DMS153 (cell line): ENCODE results near the gene PSMB3.
"Not testable (repeated sequence)": the region's sequence is repeated elsewhere in the genome, so short reads cannot be mapped to it uniquely, and the experiment has no call there.

Experiments used
- DNase-seq: peaks from one replicate; lab custom pipeline; 2025; lab: John Stamatoyannopoulos, UW

PSMB3 gene

DNA sequence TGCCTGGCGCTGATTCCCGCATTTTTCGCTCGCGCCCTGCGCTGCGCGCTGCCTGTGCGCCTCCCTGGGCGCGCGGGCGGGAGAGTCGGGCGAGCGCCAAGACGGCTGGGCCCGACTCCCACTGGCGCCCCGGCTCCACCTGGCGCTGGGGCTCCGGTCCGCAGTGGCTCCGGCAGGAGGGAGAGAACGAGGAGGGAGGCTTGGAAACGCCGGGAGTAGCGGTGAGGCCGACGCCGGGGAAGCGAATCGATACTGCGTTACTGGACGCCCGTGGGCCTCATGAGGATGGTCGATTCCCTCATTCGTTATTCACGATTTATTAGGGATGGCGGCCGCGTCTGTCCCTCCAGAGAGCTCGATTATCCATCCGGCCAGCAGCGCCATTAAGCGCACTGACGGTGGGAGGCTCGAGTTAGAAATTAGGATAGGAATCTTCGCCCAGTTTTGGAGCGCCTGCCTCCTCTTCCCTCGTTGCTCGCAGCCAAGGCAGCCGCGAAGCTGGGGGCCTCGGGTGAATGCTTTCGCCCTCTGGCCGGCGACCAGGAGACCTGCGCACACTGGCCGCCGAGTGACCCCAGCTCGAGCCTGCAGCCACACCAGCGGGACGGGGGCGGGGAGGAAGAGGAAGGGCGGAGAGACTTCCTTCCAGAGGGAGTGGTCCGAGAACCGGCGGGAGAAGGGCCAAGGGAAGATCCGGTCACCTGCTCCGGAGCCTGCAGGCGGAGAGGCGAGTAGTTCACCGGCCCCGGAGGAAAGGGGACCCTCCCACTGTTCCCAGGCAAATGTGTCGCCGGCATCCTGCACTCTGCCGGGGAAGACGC lies 3.1 kb upstream of the PSMB3 start:
- peak; percentile 40 for DNase-seq

GRCh38 chr17:38750044-38750311 lies 2.6 kb upstream of the PSMB3 start:
- no peak for DNase-seq

GRCh38 chr17:38750312-38751121 lies 2.0 kb upstream of the PSMB3 start:
- peak; percentile 31 for DNase-seq

GRCh38 chr17:38751144-38751807 lies 1.3 kb upstream of the PSMB3 start:
- DNase-seq: no peak

DNA sequence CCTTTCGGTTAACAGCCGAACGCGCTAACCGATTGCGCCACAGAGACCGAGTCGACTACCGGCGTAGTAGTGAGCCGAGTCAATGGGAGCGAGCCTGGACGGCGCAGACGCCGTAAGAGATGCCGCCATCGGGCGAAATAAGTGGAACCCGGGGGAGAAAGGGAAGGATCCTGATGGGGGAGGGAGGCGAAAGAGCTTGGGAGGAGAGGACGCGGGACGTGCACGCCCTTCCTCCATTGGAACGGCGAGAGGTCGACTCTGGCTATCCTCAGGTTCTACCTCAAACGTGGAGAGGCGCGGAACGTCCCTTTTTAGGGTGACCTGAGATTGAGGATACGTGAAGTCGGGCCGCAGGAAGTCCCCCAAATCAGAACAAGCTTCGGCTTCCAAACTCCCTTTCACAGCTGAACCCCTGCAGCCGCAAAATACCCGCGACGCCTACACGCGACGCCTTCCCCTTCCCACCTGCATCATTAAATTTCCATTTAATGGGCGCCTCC lies 683 bp upstream of the PSMB3 start:
- DNase-seq: peak; percentile 86

- no peak for DNase-seq
These were observed 548 bp downstream of the PSMB3 start for GRCh38 chr17:38753071-38753506.

GRCh38 chr17:38761612-38762011 lies 9.1 kb downstream of the PSMB3 start:
- no peak for DNase-seq

- DNase-seq: no peak
These were observed 9.7 kb downstream of the PSMB3 start for GRCh38 chr17:38762231-38762630.

- DNase-seq: no peak
These were observed 13.8 kb downstream of the PSMB3 start for GRCh38 chr17:38766341-38766740.

- DNase-seq: no peak
These were observed 15.9 kb downstream of the PSMB3 start for GRCh38 chr17:38768417-38768816.

- no peak for DNase-seq
These were observed 20.7 kb downstream of the PSMB3 start for GRCh38 chr17:38773258-38773657.

GRCh38 chr17:38777641-38778250 lies 25.2 kb downstream of the PSMB3 start:
- DNase-seq: no peak

DNA sequence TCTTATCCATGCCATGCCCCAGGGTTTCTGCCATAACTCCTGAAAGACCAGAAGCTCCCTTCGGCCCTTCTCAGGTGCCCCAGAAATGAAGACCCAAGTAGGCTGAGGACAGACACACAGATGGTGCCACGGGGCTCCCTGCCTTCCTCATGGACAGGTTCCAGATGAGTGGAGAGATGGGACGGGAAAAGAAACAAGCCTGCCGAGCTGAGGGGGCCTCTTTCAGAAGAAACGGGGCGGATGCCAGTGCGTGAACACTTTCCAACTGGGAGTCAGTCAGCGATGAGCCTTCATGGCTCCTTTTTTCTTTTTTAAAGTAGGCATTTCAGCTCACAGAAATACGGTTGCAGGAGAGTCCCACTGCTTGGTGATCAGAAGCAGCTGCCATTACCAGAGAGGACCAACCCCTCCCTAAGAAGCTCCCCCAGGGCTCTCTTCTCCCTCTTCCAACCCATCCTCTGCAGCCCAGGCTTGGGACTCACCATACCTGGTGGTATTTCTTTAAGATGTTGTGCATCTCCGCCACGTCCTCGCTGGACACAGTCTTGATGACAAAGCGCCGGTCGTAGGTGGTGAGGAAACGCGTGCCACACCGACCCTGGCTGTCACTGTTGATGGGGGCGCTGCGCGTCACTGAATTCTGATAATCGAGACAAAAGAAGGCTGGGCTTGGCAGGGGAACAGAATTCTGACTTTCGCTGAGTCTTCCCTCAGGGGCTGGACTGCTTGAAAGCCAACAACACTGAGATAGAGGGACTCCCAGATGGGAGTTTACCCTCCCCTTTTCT lies 27.6 kb downstream of the PSMB3 start:
- DNase-seq: no peak

GRCh38 chr17:38783227-38783626 lies 30.7 kb downstream of the PSMB3 start:
- DNase-seq: no peak

- DNase-seq: no peak
These were observed 33.8 kb downstream of the PSMB3 start for GRCh38 chr17:38786372-38786771.

DNA sequence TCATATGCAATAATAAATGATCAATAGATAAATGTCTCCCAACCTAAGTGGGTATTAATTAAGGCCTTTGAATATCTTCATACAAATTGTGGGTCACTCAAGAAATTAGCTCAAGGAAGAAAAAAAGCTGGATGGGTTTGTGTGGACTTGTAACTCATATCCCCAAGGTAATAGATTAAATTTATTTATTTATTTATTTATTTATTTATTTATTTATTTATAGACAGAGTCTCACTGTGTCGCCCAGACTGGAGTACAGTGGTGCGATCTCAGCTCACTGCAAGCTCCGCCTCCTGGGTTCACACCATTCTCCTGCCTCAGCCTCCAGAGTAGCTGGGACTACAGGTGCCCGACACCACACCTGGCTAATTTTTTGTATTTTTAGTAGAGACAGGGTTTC lies 35.5 kb downstream of the PSMB3 start:
- not testable (repeated sequence) for DNase-seq

DNA sequence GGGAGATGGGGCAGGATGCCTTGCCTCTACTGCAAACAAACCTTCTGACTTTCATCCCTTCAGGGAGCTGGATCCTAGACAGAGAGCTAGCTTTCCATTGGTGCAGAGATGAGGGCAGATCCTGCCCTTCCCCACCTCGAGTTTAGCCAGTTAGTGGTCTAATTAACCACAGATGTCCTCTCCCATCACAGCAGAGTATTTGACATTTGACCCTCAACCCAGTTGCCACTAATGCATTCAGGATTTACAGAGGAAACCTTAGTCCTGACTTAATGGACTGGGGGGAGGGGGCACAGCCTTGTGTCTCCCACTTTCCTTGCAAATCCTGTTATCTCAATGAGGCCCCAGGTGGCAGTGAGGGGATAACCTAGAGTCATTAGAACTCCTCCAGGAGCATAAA lies 36.6 kb downstream of the PSMB3 start:
- no peak for DNase-seq

- not testable (repeated sequence) for DNase-seq
These were observed 37.7 kb downstream of the PSMB3 start for GRCh38 chr17:38790148-38790707.

GRCh38 chr17:38791162-38791561 lies 38.6 kb downstream of the PSMB3 start:
- DNase-seq: no peak

- no peak for DNase-seq
These were observed 41.7 kb downstream of the PSMB3 start for GRCh38 chr17:38794221-38794620.
